BE2C (cell line): Measurements from ENCODE around the gene IL1RL2.

ENCODE experiments used
- DNase-seq: peaks from one replicate; pipeline ENCODE4 v3.0.0-alpha.2; 2020
- H3K27me3 ChIP-seq: fragments of 250-450 bp; sonication (Bioruptor Pico); 2 replicates; pipeline ENCODE4 v1.5.1; 2020; ENCODE audit warnings: mild to moderate bottlenecking
- H3K36me3 ChIP-seq: fragments of 250-450 bp; sonication (Bioruptor Pico); 2 replicates; pipeline ENCODE4 v1.5.1; 2020; ENCODE audit warnings: mild to moderate bottlenecking
- H3K4me1 ChIP-seq: fragments of 250-450 bp; sonication (Bioruptor Pico); 2 replicates; pipeline ENCODE4 v1.5.1; 2020
- H3K4me3 ChIP-seq: 2 replicates; pipeline ENCODE4 v1.5.1; 2011; ENCODE audit warnings: low read depth, low read length
- H3K9me3 ChIP-seq: fragments of 250-450 bp; sonication (Bioruptor Pico); 2 replicates; pipeline ENCODE4 v1.5.1; 2020
- TF ChIP-seq, protein P1 (sequence below): IDR thresholded peaks from 2 replicates; pipeline ENCODE4 v1.5.1; 2012; ENCODE audit warnings: mild to moderate bottlenecking, low read depth, low read length

Gene IL1RL2

DNA sequence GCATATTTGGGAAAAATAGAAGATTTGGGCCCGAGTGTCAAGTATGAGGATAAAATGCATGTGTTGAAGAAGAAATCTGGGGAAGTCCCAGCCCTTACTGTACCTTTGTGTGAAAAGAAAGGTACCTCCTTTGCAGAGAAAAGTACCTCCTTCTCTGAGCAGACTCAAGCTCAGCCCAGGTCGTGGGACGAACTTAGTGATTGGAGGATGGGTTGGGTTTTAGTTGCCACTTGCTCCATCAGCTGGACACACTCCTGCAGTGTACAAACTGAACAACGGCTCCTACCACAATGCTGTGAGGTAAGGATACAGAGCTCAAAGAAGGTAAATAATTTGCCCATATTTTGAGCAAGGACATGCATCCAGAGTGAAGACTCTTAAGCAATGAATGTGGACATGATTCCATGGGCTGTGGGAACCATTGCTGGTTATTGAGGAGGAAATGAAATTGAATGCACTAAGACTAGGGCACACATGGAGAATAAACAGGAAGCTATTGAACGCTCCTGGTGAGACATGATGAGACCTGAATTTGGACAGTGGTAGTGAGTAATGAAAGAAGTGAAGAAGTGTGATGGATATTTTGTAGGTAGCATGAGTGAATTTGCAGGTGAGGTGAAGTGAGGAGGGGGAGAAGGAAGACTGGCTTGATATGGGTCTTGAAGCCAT, 74.8 kb downstream of the IL1RL2 start:
- TF ChIP-seq, protein P1, sequence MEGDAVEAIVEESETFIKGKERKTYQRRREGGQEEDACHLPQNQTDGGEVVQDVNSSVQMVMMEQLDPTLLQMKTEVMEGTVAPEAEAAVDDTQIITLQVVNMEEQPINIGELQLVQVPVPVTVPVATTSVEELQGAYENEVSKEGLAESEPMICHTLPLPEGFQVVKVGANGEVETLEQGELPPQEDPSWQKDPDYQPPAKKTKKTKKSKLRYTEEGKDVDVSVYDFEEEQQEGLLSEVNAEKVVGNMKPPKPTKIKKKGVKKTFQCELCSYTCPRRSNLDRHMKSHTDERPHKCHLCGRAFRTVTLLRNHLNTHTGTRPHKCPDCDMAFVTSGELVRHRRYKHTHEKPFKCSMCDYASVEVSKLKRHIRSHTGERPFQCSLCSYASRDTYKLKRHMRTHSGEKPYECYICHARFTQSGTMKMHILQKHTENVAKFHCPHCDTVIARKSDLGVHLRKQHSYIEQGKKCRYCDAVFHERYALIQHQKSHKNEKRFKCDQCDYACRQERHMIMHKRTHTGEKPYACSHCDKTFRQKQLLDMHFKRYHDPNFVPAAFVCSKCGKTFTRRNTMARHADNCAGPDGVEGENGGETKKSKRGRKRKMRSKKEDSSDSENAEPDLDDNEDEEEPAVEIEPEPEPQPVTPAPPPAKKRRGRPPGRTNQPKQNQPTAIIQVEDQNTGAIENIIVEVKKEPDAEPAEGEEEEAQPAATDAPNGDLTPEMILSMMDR, result no peak
- Histone ChIP-seq H3K4me1 (no peaks in the 10 kb centered on the region), H3K4me3 (no peak overlapping the region), H3K27me3 (no peaks in the 10 kb centered on the region), H3K36me3 (no peaks in the 10 kb centered on the region), H3K9me3 (no peaks in the 10 kb centered on the region)
- DNase-seq, result no peak

DNA sequence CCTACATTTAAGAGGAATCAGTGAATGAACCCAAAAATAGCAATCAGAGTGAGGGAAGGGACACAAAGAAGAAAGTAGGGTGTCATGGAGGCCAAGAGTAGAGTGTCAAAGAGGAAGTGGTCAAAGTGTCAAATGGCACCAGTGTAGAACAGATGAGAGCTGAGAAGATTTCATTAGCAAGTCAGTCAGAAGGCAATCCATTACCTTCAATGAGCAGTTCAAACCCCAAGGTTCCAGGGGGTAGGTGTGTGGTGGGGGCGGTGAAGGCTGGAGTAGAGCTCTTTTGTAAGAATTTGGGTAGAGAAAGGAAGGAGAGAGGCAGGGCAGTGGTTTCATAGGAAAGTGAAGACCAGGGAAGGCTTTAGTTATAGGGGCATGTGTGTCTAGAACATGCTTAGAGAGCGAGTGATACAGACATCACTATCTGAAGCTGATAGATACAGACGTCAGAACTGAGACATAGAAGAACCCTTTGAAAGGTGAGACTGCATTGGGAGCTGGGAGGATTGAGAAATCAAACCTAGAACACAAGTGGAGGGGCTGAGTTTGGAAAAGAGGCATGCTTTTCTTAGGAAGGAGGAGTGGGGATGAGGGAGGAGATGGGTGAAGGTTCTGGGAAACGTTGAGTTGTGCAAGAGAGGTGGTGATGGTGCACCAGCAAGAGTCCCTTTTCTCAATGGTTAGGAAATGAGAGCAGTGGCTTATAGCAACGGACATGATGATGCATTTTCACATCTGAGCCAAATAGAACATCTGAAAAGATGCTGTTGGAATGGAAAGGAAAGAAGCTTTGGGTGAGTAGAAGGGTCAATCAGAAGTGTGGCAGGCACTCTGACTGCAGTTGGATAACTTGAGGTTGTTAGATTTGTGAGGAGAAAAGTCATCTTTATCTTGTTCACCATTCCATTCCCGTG, 75.7 kb downstream of the IL1RL2 start:
- DNase-seq, result no peak
- TF ChIP-seq, protein P1, result no peak
- Histone ChIP-seq H3K9me3 (no peaks in the 10 kb centered on the region), H3K36me3 (no peaks in the 10 kb centered on the region), H3K4me1 (no peaks in the 10 kb centered on the region), H3K27me3 (no peaks in the 10 kb centered on the region), H3K4me3 (no peak overlapping the region)

DNA sequence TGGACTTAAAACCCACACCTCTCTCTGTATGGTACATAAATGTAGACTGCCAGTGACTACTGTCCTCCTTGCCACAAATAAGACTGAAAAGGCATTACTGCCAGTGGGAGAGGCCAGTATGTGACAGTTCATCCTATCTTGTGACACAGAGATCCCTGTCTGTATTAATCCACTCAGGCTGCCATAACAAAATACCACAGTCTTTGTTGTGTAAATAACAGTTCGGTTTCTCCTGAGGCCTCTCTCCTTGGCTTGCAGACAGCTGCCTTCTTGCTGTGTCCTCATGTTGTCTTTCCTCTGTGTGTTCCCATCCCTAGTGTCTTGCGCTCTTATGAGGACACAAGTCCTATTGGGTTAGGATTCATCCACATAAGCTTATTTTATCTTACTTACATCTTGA, 78.1 kb downstream of the IL1RL2 start:
- DNase-seq, result no peak
- no peaks in the 10 kb centered on the region for H3K9me3 ChIP-seq
- no peaks in the 10 kb centered on the region for H3K4me1 ChIP-seq
- H3K27me3 ChIP-seq, result no peaks in the 10 kb centered on the region
- TF ChIP-seq, protein P1, result no peak
- no peaks in the 10 kb centered on the region for H3K36me3 ChIP-seq
- no peak overlapping the region for H3K4me3 ChIP-seq

DNA sequence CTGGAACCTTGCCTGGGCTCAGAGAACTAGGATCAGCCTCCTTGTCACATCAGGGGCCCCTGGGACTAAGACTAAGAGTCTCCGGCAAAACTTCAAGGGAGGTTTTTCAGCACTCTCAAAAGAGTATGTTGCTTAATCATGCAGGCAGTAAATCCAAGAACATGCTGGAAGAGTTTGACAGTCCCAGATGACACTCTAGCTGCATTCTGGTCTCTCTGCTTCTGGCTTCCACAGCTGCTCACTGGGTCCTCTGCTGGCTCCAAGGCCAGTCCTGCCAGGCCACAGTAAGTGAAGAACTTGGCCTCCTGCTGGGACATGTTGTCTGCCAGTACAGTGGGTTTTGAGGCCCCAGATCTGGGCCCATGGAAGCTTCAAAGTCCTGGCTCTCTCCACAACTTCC, 79.4 kb downstream of the IL1RL2 start:
- Histone ChIP-seq H3K9me3 (no peaks in the 10 kb centered on the region), H3K27me3 (no peaks in the 10 kb centered on the region), H3K4me1 (no peaks in the 10 kb centered on the region), H3K36me3 (no peaks in the 10 kb centered on the region), H3K4me3 (no peak overlapping the region)
- no peak for DNase-seq
- TF ChIP-seq, protein P1, result no peak

DNA sequence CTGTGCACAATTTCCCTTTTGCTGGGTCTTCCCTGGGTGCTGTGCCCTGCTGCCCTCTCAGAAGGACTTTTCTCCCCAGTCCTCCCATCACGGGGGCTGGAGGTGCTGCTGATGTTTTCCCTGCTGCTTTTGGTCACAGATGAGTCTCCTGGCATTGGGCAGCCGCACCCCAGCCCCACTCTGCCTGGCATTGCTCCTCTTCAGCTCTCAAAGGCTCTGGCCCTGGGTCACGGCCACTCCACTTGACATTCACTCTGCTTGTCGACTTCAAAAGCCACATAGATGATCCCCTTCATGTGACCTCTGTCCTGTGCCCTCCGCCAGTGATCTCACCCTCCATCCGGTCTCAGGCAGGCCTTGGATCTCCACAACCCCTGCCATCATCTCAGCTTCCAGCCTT, 81.0 kb downstream of the IL1RL2 start:
- TF ChIP-seq, protein P1, result no peak
- Histone ChIP-seq H3K4me1 (no peaks in the 10 kb centered on the region), H3K9me3 (no peaks in the 10 kb centered on the region), H3K27me3 (no peaks in the 10 kb centered on the region), H3K36me3 (no peaks in the 10 kb centered on the region), H3K4me3 (no peak overlapping the region)
- no peak for DNase-seq

DNA sequence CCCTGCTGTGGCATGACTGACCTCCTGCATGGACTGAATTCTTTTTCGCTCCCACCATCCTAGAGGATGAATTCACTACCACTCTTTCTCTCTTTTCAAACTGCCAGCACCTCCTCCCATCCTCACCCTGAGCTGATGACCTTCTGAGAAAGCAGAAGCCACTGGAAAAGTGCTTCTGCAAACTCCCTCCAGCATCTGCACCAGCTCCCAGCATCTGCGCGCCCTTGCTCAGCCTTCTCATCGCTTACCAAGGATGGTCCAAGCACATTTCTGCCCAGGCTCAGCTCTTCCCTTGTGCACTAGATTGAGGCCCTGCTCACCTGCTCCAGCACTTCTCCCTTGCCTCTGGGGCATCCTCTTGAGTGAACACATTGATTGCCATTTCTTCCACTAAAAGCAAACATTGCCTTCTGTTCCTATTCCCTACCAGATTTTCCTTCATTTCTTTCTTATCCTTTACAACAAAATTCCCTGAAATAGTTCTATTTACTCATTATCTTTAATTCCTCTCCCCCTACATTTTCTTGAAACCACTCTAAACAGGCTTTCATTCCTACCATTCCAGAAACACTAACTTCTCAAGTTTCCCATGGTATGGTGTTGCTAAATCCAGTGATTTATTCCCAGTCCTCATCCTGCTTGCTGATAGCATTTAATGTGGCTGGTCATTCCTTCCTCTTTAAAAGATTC, 81.8 kb downstream of the IL1RL2 start:
- no peak overlapping the region for H3K4me3 ChIP-seq
- H3K4me1 ChIP-seq, result no peaks in the 10 kb centered on the region
- DNase-seq, result no peak
- no peaks in the 10 kb centered on the region for H3K36me3 ChIP-seq
- H3K9me3 ChIP-seq, result no peaks in the 10 kb centered on the region
- TF ChIP-seq, protein P1, result no peak
- no peaks in the 10 kb centered on the region for H3K27me3 ChIP-seq
